NCI-H146 (cell line): ENCODE data around the gene ANKS1A.

ENCODE experiments used
- DNase-seq: peaks from one replicate; lab custom pipeline; 2025; lab: John Stamatoyannopoulos, UW

Gene ANKS1A

GRCh38 chr6:35069262-35069661 is 180.2 kb downstream of the ANKS1A start:
- no peak for DNase-seq

- DNase-seq = no peak
Observed at GRCh38 chr6:35070111-35070510, 181.1 kb downstream of the ANKS1A start.

- no peak for DNase-seq
Observed at GRCh38 chr6:35071347-35071994, 182.4 kb downstream of the ANKS1A start.

- DNase-seq = no peak
Observed at GRCh38 chr6:35072051-35072697, 183.1 kb downstream of the ANKS1A start.

GRCh38 chr6:35072698-35073055 is 183.6 kb downstream of the ANKS1A start:
- no peak for DNase-seq

- no peak for DNase-seq
Observed at GRCh38 chr6:35073211-35073610, 184.2 kb downstream of the ANKS1A start.

- DNase-seq = no peak
Observed at GRCh38 chr6:35073766-35074471, 184.9 kb downstream of the ANKS1A start.

GRCh38 chr6:35076997-35077712 is 188.1 kb downstream of the ANKS1A start:
- peak; percentile 36 for DNase-seq

GRCh38 chr6:35077713-35078105 is 188.7 kb downstream of the ANKS1A start:
- no peak for DNase-seq

- no peak for DNase-seq
Observed at GRCh38 chr6:35078226-35078850, 189.3 kb downstream of the ANKS1A start.

- DNase-seq = no peak
Observed at GRCh38 chr6:35078896-35079295, 189.8 kb downstream of the ANKS1A start.

GRCh38 chr6:35079311-35080000 is 190.4 kb downstream of the ANKS1A start:
- no peak for DNase-seq

- no peak for DNase-seq
Observed at GRCh38 chr6:35080016-35080680, 191.1 kb downstream of the ANKS1A start.

GRCh38 chr6:35080821-35081425 is 191.9 kb downstream of the ANKS1A start:
- no peak for DNase-seq

- DNase-seq = no peak
Observed at GRCh38 chr6:35081426-35081851, 192.4 kb downstream of the ANKS1A start.

GRCh38 chr6:35082046-35082732 is 193.1 kb downstream of the ANKS1A start:
- DNase-seq = no peak

GRCh38 chr6:35082733-35083403 is 193.8 kb downstream of the ANKS1A start:
- no peak for DNase-seq

- no peak for DNase-seq
Observed at GRCh38 chr6:35083507-35083906, 194.5 kb downstream of the ANKS1A start.

GRCh38 chr6:35084041-35084491 is 195.0 kb downstream of the ANKS1A start:
- DNase-seq = no peak
